GM21786 (cell line): ENCODE measurements around the gene C16orf90.
"Not testable (repeated sequence)": the region's sequence is repeated elsewhere in the genome, so short reads cannot be mapped to it uniquely, and the experiment has no call there.

Source experiments
- ATAC-seq: cut with Tn5 transposase; IDR thresholded peaks from one replicate; pipeline ENCODE4 v1.9.1; 2021; ENCODE audit not compliant: unreplicated experiment

C16orf90 gene

GRCh38 chr16:3513892-3514583 lies 18.7 kb upstream of the C16orf90 start:
- peak; percentile 70 for ATAC-seq

DNA sequence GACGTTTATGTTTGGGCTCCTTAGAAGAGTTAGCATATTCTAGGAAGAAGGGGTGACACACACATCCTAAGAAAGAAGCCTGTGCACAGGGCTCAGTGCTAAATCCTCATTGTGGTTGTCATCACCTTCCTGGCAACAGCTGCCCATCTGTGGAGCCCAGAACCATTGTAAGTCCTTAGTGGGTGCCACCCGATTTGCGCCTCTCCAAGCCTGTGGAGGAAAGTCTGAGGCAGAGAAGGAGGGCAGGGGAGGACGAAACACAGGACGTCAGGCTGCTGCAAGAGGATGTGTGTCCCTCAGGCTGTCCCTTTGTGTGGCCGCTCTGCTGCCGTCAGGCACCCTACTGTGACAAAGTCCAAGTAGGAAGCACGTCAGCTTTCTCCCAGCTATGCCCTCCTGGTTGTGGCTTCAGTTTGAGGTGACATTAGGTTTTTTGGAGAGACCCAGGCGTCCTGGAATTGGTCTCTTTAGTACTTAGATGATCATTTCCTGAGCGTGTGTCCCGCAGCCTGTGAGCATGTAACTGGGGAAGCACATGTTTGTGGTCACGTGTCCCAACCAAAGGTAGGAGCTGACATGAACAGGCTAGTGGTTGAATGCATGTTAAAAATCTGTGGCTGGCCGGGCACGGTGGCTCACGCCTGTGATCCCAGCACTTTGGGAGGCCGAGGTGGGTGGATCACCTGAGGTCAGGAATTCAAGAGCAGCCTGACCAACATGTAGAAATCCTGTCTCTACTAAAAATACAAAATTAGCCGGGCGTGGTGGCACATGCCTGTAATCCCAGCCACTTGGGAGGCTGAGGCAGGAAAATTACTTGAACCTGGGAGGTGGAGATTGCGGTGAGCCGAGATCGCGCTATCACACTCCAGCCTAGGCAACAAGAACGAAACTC lies 16.2 kb upstream of the C16orf90 start:
- ATAC-seq, result no peak

GRCh38 chr16:3510416-3510815 lies 15.1 kb upstream of the C16orf90 start:
- ATAC-seq, result no peak

DNA sequence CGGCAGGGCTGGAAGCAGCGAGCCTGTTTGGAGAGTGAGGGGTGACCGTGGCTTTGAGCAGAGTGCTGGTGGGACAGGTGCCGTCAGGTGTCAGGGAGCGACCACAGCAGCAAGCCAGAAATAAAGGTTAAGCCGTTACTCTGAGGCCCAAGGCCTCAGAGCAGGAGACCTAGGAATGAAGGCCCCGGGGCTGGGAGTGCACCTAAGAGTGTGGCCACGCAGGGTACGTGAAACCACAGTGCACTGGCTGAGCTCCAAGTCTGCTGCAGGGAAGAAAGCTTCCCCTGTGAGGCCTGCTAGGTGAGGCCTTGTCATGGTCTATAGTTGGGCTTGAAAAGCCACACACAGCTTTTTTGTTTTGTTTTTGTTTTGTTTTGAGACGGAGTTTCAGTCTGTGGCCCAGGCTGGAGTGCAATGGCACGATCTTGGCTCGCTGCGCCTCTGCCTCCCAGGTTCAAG lies 14.2 kb upstream of the C16orf90 start:
- peak; percentile 63 for ATAC-seq

DNA sequence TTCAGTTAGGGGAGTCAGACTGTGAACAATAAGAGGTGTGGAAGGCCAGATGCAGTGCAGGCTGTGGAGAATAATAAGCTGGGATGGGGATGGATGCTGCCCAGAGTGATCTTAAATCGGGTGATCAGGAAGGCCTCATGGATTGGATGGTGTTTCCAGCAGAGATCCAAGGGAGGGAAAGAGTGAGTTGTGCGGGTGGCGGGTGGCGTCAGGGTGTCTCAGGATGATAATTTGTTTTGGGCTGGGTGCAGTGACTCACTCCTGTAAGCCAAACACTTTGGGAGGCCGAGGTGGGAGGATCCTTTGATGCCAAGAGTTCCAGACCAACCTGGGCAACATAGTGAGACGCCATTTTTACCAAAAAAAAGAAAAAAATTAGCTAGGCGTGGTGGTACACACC lies 13.4 kb upstream of the C16orf90 start:
- no peak for ATAC-seq

GRCh38 chr16:3503523-3503922 lies 8.2 kb upstream of the C16orf90 start:
- ATAC-seq, result no peak

DNA sequence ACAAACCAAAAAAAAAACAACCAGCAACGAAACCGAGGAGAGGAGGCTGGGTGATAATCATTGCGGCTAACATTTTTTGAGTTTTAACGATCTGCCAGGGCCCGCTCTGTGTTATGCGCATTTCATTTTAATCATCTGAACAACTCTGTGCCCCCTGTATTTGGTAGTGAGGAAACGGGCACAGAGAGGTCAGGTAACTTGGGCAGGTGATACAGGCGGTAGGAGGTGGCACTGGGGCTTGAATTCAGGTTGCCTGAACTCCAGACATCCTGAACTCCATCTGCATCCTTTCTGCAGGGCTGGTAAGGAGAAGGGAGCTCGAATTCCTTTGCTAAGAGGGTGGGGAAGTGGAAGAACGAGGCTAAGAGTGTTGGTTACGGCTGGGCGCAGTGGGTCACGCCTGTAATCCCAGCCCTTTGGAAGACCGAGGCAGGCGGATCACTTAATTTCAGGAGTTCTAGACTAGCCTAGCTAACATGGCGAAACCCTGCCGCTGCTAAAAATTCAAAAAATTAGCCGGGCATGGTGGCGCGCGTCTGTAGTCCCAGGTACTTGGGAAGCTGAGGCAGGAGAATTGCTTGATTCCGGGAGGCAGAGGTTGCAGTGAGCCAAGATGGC lies 6.6 kb upstream of the C16orf90 start:
- ATAC-seq, result no peak

- not testable (repeated sequence) for ATAC-seq
These were observed 6.1 kb upstream of the C16orf90 start for GRCh38 chr16:3501412-3501761.

DNA sequence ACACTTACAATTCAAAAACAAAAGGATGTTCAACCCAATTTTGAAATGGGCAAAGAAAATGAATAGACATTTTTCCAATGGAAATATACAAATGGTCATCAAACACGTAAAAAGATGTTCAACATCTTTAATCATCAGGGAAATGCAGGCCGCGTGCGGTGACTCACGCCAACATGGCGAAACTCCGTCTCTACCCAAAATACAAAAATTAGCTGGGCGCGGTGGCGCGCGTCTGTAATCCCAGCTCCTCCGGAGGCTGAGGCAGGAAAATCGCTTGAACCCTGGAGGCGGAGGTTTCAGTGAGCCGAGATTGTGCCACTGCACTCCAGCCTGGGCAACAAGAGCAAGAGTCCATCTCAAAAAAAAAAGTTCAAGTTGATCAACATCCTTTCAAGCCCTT lies 3.7 kb upstream of the C16orf90 start:
- ATAC-seq, result no peak

DNA sequence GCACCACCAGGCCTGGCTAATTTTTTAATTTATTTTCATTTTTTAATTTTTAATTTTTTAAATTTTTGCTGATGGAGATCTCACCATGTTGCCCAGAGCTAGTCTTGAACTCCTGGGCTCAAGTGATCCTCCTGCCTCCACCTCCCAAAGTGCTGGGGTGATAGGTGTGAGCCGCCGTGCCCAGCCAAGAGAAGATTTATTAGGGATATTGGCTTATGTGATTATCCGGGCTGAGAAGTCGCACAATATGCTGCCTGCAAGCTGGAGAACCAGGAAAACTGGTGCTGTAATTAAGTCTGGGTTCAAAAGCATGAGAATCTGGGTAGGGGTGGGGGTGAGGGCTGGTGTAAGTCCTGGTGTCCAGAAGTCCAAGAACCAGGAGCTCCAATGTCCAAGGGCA lies 2.5 kb upstream of the C16orf90 start:
- no peak for ATAC-seq

DNA sequence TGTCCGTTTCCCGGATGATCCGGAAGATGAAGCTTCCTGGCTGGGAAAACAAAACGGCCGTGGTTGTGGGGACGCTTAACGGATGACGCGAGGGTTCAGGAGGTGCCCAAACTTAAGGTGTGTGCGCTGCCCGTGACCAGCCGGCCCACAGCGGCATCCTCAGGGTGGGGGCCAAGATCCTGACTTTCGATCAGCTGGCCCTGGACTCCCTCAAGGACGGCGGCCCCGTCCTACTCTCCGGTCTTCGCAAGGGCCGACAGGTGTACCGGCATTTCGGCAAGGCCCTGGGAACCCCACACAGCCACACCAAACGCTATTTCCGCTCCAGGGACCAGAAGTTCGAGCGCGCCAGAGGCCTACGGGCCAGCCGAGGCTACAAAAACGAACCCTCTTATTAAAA lies 1.1 kb upstream of the C16orf90 start:
- no peak for ATAC-seq

DNA sequence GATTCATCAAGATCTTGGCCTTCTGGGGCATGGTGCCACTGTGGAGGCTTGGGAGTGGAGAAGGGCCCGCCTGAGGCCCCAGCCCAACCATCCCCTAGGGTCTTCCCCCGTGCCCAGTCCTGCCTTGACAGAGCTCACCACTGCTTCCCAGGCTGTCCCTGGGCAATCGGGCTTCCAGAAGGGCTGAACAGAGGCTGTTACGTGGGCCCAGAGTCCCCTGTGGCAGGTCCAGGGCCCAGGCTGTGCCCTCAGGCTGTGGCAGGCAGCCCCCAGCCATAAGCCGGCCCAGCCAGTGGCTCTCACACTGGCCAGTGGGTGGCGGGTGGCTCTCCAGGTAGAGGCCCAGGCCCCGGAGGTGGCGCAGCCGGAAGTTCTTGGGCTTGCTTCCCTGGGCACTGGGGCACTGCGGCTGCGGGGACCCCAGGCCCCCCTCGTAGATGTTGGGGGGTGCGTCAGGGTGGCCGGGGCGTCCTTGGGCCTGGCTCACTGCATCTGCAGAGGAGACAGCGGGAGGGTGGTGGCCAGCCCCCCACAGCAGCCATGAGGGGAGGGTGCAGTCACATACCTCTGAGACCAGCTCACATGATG lies 809 bp downstream of the C16orf90 start:
- no peak for ATAC-seq

- no peak for ATAC-seq
These were observed 2.9 kb downstream of the C16orf90 start for GRCh38 chr16:3492356-3492755.

DNA sequence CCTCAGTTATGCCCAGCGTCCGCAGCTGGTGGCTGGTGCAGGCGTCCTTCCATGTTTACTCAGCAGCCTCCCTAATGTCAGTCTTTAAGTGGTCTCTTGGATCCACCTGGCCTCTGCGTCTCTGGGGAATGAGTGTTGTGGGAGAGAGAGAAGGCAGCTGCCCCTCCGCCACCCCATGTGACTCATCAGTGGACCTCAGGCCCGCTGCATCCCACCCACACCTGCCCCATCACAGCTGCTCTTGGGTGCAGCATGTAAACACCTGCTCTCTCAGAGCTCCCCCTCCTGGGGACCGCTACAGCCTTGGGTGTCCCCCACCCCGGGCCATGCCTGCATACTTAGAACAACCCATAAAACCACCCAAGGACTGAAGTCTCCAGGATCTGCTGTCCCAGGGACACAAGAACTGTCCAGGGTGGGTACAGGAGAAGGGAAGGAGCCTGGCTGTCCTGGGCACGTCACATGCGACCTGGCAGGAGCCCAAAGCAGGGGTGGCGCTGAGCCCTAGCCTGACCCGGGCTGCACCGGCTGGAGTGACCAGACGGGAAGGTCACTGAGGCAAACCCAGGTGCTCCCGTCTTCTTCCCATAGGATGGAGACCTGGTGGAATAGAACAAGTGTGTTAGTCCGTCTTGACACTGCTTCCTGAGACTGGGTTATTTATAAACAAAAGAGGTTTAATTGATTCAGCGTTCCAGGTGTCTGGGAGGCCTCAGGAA lies 4.2 kb downstream of the C16orf90 start:
- ATAC-seq, result no peak

GRCh38 chr16:3488801-3489200 lies 6.5 kb downstream of the C16orf90 start:
- ATAC-seq, result no peak

DNA sequence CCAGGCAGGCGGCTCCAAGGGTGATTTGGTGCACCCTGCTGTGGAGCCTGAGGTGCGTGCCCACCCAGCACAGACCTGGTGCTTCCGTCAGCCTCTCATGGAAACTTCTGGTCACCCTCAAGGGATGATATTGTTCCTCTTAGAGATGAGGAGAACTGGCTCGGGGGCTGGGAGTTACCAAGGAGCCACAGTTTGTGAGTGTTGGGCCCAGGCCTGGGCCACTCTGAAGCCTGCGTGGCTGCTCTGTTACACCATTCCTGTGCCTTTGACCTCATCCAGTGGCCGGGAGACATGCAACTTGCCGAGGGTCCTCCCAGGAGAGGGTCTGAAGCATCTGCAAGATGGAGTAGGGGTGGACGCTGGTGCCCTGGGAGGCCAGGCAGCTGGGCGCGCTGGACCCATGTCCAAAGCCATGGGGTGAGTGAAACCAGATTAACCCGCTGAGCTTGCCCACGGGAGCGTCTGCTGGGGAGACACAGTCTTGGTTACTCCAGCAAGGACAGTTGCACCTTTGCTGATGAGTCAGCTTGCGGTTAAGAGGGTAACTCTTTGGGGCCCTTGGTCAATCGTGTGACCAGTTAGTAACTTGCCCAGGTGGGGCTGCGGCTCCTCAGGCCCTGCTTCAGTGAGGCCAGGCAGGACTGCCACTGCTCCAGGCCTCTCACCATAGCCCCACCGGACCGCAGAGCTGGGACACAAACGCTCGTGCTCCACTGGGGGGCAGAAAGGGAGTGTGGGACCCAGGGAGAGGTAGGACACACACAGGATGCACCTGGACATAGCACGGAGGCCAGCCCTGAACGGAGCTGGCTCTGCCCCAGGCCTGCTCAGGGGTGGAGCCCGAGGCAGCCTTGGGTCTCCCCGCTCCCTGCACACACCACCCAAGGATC lies 7.5 kb downstream of the C16orf90 start:
- ATAC-seq, result no peak

- no peak for ATAC-seq
These were observed 8.6 kb downstream of the C16orf90 start for GRCh38 chr16:3486506-3487215.

DNA sequence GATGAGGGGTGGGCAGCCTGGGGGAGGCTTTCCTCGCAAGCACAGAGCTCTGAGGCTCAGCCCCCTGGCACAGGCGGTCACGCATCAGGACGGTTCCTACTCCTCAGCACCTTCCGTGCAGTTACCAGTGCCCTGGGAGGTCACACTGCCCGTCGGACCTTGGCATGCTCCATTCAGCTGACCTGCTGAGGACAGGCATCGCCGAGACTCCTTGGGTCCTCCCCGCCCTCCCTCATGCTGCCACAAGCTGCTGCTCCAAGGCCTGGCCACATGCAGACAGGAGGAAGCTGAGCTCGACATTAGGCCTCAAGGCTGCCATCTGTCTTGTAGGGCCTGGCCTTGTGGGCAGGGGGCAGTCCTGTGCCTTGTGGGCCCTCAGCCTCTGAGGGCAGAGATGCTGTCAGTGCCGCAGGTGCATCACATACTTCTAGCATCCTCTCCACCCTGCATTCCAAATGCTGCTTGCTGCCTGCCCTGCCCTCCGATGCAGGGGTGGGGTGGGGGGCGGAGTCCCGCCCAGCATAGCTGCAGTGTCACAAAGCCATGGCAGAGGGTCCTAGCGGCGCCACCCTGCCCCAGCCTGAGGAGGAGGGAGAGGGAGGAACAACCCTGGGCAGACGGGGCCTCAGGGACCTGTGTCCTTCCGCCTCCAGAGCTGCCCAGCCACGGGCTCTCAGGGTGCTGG lies 9.3 kb downstream of the C16orf90 start:
- no peak for ATAC-seq
